Endodermal cell (in vitro differentiated cells): Measurements from ENCODE around the gene TMEM26. TPM values are rescaled to one million over a fixed set of nuclear protein-coding genes. Genes with fewer than 3 reads are reported as not detected.
A peak's percentile ranks its signal among the peaks of the same experiment; 100 is the strongest.

Source experiments
- DNase-seq: peaks from one replicate; pipeline ENCODE4 v3.0.0-alpha.2; 2017
- H3K27ac ChIP-seq: 2 replicates; pipeline ENCODE4 v1.5.1; 2013; ENCODE audit warnings: mild to moderate bottlenecking, low read depth, low read length, moderate library complexity
- H3K27me3 ChIP-seq: 2 replicates; pipeline ENCODE4 v1.6.1; 2013; ENCODE audit warnings: mild to moderate bottlenecking, low read length, moderate library complexity; ENCODE audit not compliant: insufficient read depth, control insufficient read depth, poor library complexity, severe bottlenecking
- H3K36me3 ChIP-seq: 2 replicates; pipeline ENCODE4 v1.7.0; 2013; ENCODE audit warnings: mild to moderate bottlenecking, low read length, moderate library complexity; ENCODE audit not compliant: control insufficient read depth, insufficient read depth
- H3K4me1 ChIP-seq: one replicate; pipeline ENCODE4 v1.7.0; 2013; ENCODE audit warnings: low read length; ENCODE audit not compliant: control insufficient read depth, insufficient read depth
- H3K4me3 ChIP-seq: 2 replicates; pipeline ENCODE4 v1.5.1; 2013; ENCODE audit warnings: mild to moderate bottlenecking, low read length, moderate library complexity
- H3K9ac ChIP-seq: 2 replicates; pipeline ENCODE4 v1.6.1; 2013; ENCODE audit warnings: mild to moderate bottlenecking, low read length, moderate library complexity; ENCODE audit not compliant: poor library complexity, severe bottlenecking; ENCODE audit errors: extremely low read depth
- H3K9me3 ChIP-seq: 2 replicates; pipeline ENCODE4 v1.6.1; 2013; ENCODE audit warnings: mild to moderate bottlenecking, low read length, moderate library complexity; ENCODE audit not compliant: control insufficient read depth
- H3K27ac Mint-ChIP-seq: 2 replicates; pipeline ENCODE4 v1.8.0; 2020; ENCODE audit warnings: mixed read lengths
- H3K27me3 Mint-ChIP-seq: 2 replicates; pipeline ENCODE4 v1.8.0; 2021; ENCODE audit warnings: mild to moderate bottlenecking, mixed read lengths; ENCODE audit not compliant: insufficient read depth
- H3K36me3 Mint-ChIP-seq: 2 replicates; pipeline ENCODE4 v1.8.0; 2020; ENCODE audit warnings: low read depth, mixed read lengths
- H3K4me1 Mint-ChIP-seq: 2 replicates; pipeline ENCODE4 v1.8.0; 2020; ENCODE audit warnings: mixed read lengths
- H3K4me3 Mint-ChIP-seq: 2 replicates; pipeline ENCODE4 v1.8.0; 2020; ENCODE audit warnings: mild to moderate bottlenecking, moderate library complexity, mixed read lengths
- H3K9me3 Mint-ChIP-seq: 2 replicates; pipeline ENCODE4 v1.8.0; 2020; ENCODE audit warnings: mild to moderate bottlenecking, mixed read lengths
- CTCF ChIP-seq: fragments of 200-600 bp; sonication (generic); conservative IDR thresholded peaks from 2 replicates; pipeline ENCODE4 v1.5.0; 2021; ENCODE audit warnings: antibody characterized with exemption, mild to moderate bottlenecking
- WGBS, 2 experiments: methylation state at CpG; one replicate each; pipeline versions ENCODE4 v1.1.5 to v1.1.7; 2013; ENCODE audit warnings: missing lambda C conversion rate in 2 of 2, mixed read lengths in 1 of 2; ENCODE audit not compliant: insufficient coverage in 1 of 2, insufficient read length in 1 of 2; 5-methylcytosine and 5-hydroxymethylcytosine counted together
- total RNA-seq, 2 donors: library from RNA; stranded (reverse); fragmentation: NEBNext Ultra II Directional in 1 of 2; extraction: Animal tissue kit (Norgen Biotek cat#: 25700) in 1 of 2; gene quantifications; 2 replicates in 1 of 2; 3 replicates in 1 of 2; pipeline ENCODE4 v1.2.1, GENCODE V29; 2021

Gene TMEM26
- total RNA-seq, 2 donors from 2014 or later: 0.13 TPM

GRCh38 chr10:61452151-61452651 is 980 bp downstream of the TMEM26 start:
- no peak overlapping the region for H3K27ac Mint-ChIP-seq
- H3K9me3 Mint-ChIP-seq: no peaks in the 10 kb centered on the region
- H3K4me3 Mint-ChIP-seq: peak overlapping the region; percentile 64
- TF ChIP-seq CTCF: peak; percentile 32
- peaks cover 9% of the 10 kb centered on the region for H3K4me1 Mint-ChIP-seq
- Histone ChIP-seq H3K36me3 (no peaks in the 10 kb centered on the region), H3K9ac (no peak overlapping the region), H3K9me3 (no peaks in the 10 kb centered on the region), H3K4me1 (no peaks in the 10 kb centered on the region), H3K27ac (no peak overlapping the region), H3K4me3 (peak overlapping the region; percentile 83), H3K27me3 (peaks cover 49% of the 10 kb centered on the region)
- WGBS, 2 experiments: 9 to 22% methylated on average over 9 to 28 of the region's 28 CpGs
- DNase-seq: peak; percentile 83
- H3K27me3 Mint-ChIP-seq: peaks cover 60% of the 10 kb centered on the region
- no peaks in the 10 kb centered on the region for H3K36me3 Mint-ChIP-seq

GRCh38 chr10:61451357-61451756 is 1.8 kb downstream of the TMEM26 start:
- peaks cover 49% of the 10 kb centered on the region for H3K27me3 ChIP-seq
- H3K9me3 ChIP-seq: no peaks in the 10 kb centered on the region
- no peak overlapping the region for H3K9ac ChIP-seq
- Mint-ChIP-seq H3K27ac (no peak overlapping the region), H3K4me1 (peaks cover 9% of the 10 kb centered on the region), H3K27me3 (peaks cover 55% of the 10 kb centered on the region), H3K4me3 (no peak overlapping the region), H3K9me3 (no peaks in the 10 kb centered on the region), H3K36me3 (no peaks in the 10 kb centered on the region)
- no peaks in the 10 kb centered on the region for H3K4me1 ChIP-seq
- no peak for TF ChIP-seq CTCF
- DNase-seq: no peak
- H3K4me3 ChIP-seq: no peak overlapping the region
- no peak overlapping the region for H3K27ac ChIP-seq
- 88 to 100% methylated on average over 1 to 3 of the region's 3 CpGs for WGBS, 2 experiments
- H3K36me3 ChIP-seq: no peaks in the 10 kb centered on the region

GRCh38 chr10:61448841-61449600 is 4.2 kb downstream of the TMEM26 start:
- Mint-ChIP-seq H3K4me1 (peaks cover 9% of the 10 kb centered on the region), H3K9me3 (no peaks in the 10 kb centered on the region), H3K4me3 (no peak overlapping the region), H3K36me3 (no peaks in the 10 kb centered on the region), H3K27me3 (peaks cover 33% of the 10 kb centered on the region), H3K27ac (no peak overlapping the region)
- H3K9ac ChIP-seq: no peak overlapping the region
- no peak overlapping the region for H3K27ac ChIP-seq
- no peak overlapping the region for H3K4me3 ChIP-seq
- H3K27me3 ChIP-seq: peaks cover 33% of the 10 kb centered on the region
- H3K4me1 ChIP-seq: no peaks in the 10 kb centered on the region
- H3K36me3 ChIP-seq: no peaks in the 10 kb centered on the region
- no peak for DNase-seq
- H3K9me3 ChIP-seq: no peaks in the 10 kb centered on the region
- 75 to 100% methylated on average over 1 to 4 of the region's 5 CpGs for WGBS, 2 experiments
- no peak for TF ChIP-seq CTCF
